ENCODE measurements around the gene SLC32A1. TPM values are rescaled to one million over a fixed set of nuclear protein-coding genes. Genes with fewer than 3 reads are reported as not detected.

Gene SLC32A1
- total RNA-seq, 1 experiment from 2014 or later, result not detected

- intact Hi-C loops (cut with micrococcal nuclease), result no loop called here
- H3K27ac ChIP-seq (ENCODE audit: low read depth, low read length), result no peak overlapping the region
- H3K9ac ChIP-seq (ENCODE audit: low read length), result no peak overlapping the region
- peaks cover 48 to 68% of the 10 kb centered on the region in 2 experiments for H3K36me3 ChIP-seq (ENCODE audit: control insufficient read depth in 1 of 2, insufficient read depth in 2 of 2, low read length in 2 of 2)
- H3K9me2 ChIP-seq (ENCODE audit: insufficient read depth), result no peaks in the 10 kb centered on the region
- no peaks in the 10 kb centered on the region for H4K20me1 ChIP-seq (ENCODE audit: insufficient read depth)
- H3K4me2 ChIP-seq (ENCODE audit: low read length), result no peak overlapping the region
- DNase-seq (ENCODE audit: low read depth, low spot score), result no peak
- peaks cover 37% of the 10 kb centered on the region for H3K79me2 ChIP-seq (ENCODE audit: insufficient read depth, low read length)
- ChIA-PET CTCF (no interaction called here), POLR2A (no interaction called here), RAD21 (ENCODE audit: low non-redundant PET in 1 of 2, low total read pairs in 2 of 2, uncharacterized antibody in 2 of 2, unreplicated experiment in 2 of 2) (no interaction called here)
- TF ChIP-seq SRF (IDR thresholded peaks at IDR 0.05; ENCODE audit: low read depth), result no peak
- TF ChIP-seq CBX3 (IDR thresholded peaks at IDR 0.05; ENCODE audit: low read depth), result no peak
- no peak for TF ChIP-seq FOSL1 (IDR thresholded peaks at IDR 0.05; ENCODE audit: low read depth)
- no peak for TF ChIP-seq RAD21 (IDR thresholded peaks at IDR 0.05; ENCODE audit: low read depth)
- no peak for TF ChIP-seq POLR2AphosphoS5 (IDR thresholded peaks at IDR 0.05; ENCODE audit: low read depth, low read length)
- no peak for TF ChIP-seq EZH2phosphoT487 (IDR thresholded peaks at IDR 0.05; ENCODE audit: borderline replicate concordance)
- TF ChIP-seq ELF1 (IDR thresholded peaks at IDR 0.05; ENCODE audit: borderline replicate concordance, low read depth), result no peak
- no peak for TF ChIP-seq SIN3A (IDR thresholded peaks at IDR 0.05; ENCODE audit: low read depth)
- no peak for TF ChIP-seq POLR2A (IDR thresholded peaks at IDR 0.05; ENCODE audit: borderline replicate concordance, extremely low read depth, insufficient read depth, insufficient read length)
- TF ChIP-seq, protein P1, sequence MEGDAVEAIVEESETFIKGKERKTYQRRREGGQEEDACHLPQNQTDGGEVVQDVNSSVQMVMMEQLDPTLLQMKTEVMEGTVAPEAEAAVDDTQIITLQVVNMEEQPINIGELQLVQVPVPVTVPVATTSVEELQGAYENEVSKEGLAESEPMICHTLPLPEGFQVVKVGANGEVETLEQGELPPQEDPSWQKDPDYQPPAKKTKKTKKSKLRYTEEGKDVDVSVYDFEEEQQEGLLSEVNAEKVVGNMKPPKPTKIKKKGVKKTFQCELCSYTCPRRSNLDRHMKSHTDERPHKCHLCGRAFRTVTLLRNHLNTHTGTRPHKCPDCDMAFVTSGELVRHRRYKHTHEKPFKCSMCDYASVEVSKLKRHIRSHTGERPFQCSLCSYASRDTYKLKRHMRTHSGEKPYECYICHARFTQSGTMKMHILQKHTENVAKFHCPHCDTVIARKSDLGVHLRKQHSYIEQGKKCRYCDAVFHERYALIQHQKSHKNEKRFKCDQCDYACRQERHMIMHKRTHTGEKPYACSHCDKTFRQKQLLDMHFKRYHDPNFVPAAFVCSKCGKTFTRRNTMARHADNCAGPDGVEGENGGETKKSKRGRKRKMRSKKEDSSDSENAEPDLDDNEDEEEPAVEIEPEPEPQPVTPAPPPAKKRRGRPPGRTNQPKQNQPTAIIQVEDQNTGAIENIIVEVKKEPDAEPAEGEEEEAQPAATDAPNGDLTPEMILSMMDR (IDR thresholded peaks at IDR 0.05 in 2 of 3, conservative IDR thresholded peaks at IDR 0.05 in 1 of 3; ENCODE audit: borderline replicate concordance in 1 of 3, insufficient read depth in 1 of 3, low read depth in 2 of 3, low read length in 2 of 3), result no peak
- no peak for TF ChIP-seq EZH2 (IDR thresholded peaks at IDR 0.05)
- TF ChIP-seq, protein P2, sequence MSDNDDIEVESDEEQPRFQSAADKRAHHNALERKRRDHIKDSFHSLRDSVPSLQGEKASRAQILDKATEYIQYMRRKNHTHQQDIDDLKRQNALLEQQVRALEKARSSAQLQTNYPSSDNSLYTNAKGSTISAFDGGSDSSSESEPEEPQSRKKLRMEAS (IDR thresholded peaks at IDR 0.05), result no peak
- BruUV-seq (replicated peaks), result no TSS peak
- no peak overlapping the region for H2AFZ ChIP-seq (ENCODE audit: low read depth, low read length, poor library complexity, severe bottlenecking)
- H3K9me3 ChIP-seq (ENCODE audit: control insufficient read depth in 1 of 2, insufficient read depth in 1 of 2, low read depth in 1 of 2, low read length in 2 of 2), result no peaks in the 10 kb centered on the region
- no peak for ATAC-seq
- H3K27me3 ChIP-seq (ENCODE audit: insufficient read depth, low read length), result no peaks in the 10 kb centered on the region
- H3K4me1 ChIP-seq (ENCODE audit: control insufficient read depth in 1 of 2, insufficient read depth in 2 of 2, low read length in 2 of 2), result peaks cover 0 to 3% of the 10 kb centered on the region in 2 experiments; a peak in 1 of 4 replicates
- no peak overlapping the region for H3K4me3 ChIP-seq (replicated peaks in 1 of 2; ENCODE audit: low read depth in 1 of 2, low read length in 2 of 2)
These were observed 31.1 kb downstream of the SLC32A1 start for GRCh38 chr20:38755324-38755910.
